H1 (cell line): ENCODE results near the gene LEMD2.

Experiments used
- CTCF ChIP-seq, 3 experiments: IDR thresholded peaks; 1 replicate in 2 of 3; 2 replicates in 1 of 3; pipeline versions ENCODE4 v1.5.1 to v1.6.1; 2011; ENCODE audit warnings: low read length in 3 of 3, mild to moderate bottlenecking in 3 of 3, inconsistent platforms in 2 of 3, low read depth in 1 of 3, moderate library complexity in 1 of 3; ENCODE audit not compliant: insufficient read depth in 1 of 3; ENCODE audit errors: control extremely low read depth in 1 of 3
- E2F6 ChIP-seq: IDR thresholded peaks from 2 replicates; pipeline ENCODE4 v1.6.1; 2012; ENCODE audit warnings: inconsistent platforms
- EGR1 ChIP-seq: IDR thresholded peaks from 2 replicates; pipeline ENCODE4 v1.6.1; 2011; ENCODE audit warnings: low read depth, low read length, borderline replicate concordance
- EP300 ChIP-seq, 2 experiments: IDR thresholded peaks; 1 replicate in 1 of 2; 2 replicates in 1 of 2; pipeline ENCODE4 v1.6.1; 2011 to 2012; ENCODE audit warnings: low read depth in 2 of 2, low read length in 2 of 2, mild to moderate bottlenecking in 2 of 2, borderline replicate concordance in 1 of 2, inconsistent platforms in 1 of 2, moderate library complexity in 1 of 2
- EZH2 ChIP-seq: fragments of 200-600 bp; sonication (generic); IDR thresholded peaks from 2 replicates; pipeline ENCODE4 v1.7.1; 2012; ENCODE audit warnings: low read depth, mild to moderate bottlenecking, moderate library complexity, low read length, inconsistent platforms; ENCODE audit not compliant: severe bottlenecking
- FOSL1 ChIP-seq: IDR thresholded peaks from 2 replicates; pipeline ENCODE4 v1.6.1; 2011; ENCODE audit warnings: mild to moderate bottlenecking, low read depth, low read length, moderate library complexity; ENCODE audit not compliant: insufficient read depth
- HDAC6 ChIP-seq: IDR thresholded peaks from one replicate; pipeline ENCODE4 v1.7.1; 2012; ENCODE audit warnings: low read depth, mild to moderate bottlenecking, inconsistent platforms, low read length, moderate library complexity
- MAX ChIP-seq: IDR thresholded peaks from 2 replicates; pipeline ENCODE4 v1.6.1; 2012; ENCODE audit warnings: inconsistent platforms
- POLR2A ChIP-seq, 2 experiments: IDR thresholded peaks; 1 replicate in 1 of 2; 2 replicates in 1 of 2; pipeline ENCODE4 v1.6.1; 2011; ENCODE audit warnings: low read depth in 2 of 2, low read length in 2 of 2, mild to moderate bottlenecking in 2 of 2; ENCODE audit errors: control extremely low read depth in 1 of 2
- POLR2AphosphoS5 ChIP-seq: IDR thresholded peaks from 2 replicates; pipeline ENCODE4 v1.6.1; 2011; ENCODE audit warnings: low read depth, low read length
- YY1 ChIP-seq: IDR thresholded peaks from 2 replicates; pipeline ENCODE4 v1.6.1; 2011; ENCODE audit warnings: low read depth, mild to moderate bottlenecking, low read length

- no peak for TF ChIP-seq POLR2A (IDR thresholded peaks at IDR 0.05; ENCODE audit: control extremely low read depth in 1 of 2, low read depth in 2 of 2, low read length in 2 of 2)
- TF ChIP-seq EP300 (IDR thresholded peaks at IDR 0.05; ENCODE audit: borderline replicate concordance in 1 of 2, low read depth in 2 of 2, low read length in 2 of 2): no peak
- no peak for TF ChIP-seq POLR2AphosphoS5
- TF ChIP-seq CTCF (IDR thresholded peaks at IDR 0.05; ENCODE audit: control extremely low read depth in 1 of 3, insufficient read depth in 1 of 3, low read depth in 1 of 3, low read length in 3 of 3): no peak
- no peak for TF ChIP-seq MAX
- no peak for TF ChIP-seq FOSL1
- TF ChIP-seq HDAC6: no peak
- TF ChIP-seq EGR1: no peak
- no peak for TF ChIP-seq E2F6
- TF ChIP-seq EZH2: no peak
- no peak for TF ChIP-seq YY1
Measured at GRCh38 chr6:33738153-33738552, 50.8 kb downstream of the LEMD2 start.
